ENCODE measurements around the gene CFAP210.
"Not testable (repeated sequence)": the region's sequence is repeated elsewhere in the genome, so short reads cannot be mapped to it uniquely, and the experiment has no call there.

The CFAP210 gene

GRCh38 chr2:169613876-169614275, 80.3 kb downstream of the CFAP210 start:
- peak; percentile 51 for FAIRE-seq

GRCh38 chr2:169609264-169609663, 84.9 kb downstream of the CFAP210 start:
- FAIRE-seq, result no peak

- FAIRE-seq, result no peak
These were observed 94.6 kb downstream of the CFAP210 start for GRCh38 chr2:169599568-169599967.

GRCh38 chr2:169598982-169599381, 95.2 kb downstream of the CFAP210 start:
- FAIRE-seq, result no peak

- not testable (repeated sequence) for FAIRE-seq
These were observed 97.7 kb downstream of the CFAP210 start for GRCh38 chr2:169596546-169596945.

All from endometrium (tissue), 2 donors.